ENCODE data around the gene ARHGAP42.
A peak's percentile ranks its signal among the peaks of the same experiment; 100 is the strongest.

Gene ARHGAP42, protein sequence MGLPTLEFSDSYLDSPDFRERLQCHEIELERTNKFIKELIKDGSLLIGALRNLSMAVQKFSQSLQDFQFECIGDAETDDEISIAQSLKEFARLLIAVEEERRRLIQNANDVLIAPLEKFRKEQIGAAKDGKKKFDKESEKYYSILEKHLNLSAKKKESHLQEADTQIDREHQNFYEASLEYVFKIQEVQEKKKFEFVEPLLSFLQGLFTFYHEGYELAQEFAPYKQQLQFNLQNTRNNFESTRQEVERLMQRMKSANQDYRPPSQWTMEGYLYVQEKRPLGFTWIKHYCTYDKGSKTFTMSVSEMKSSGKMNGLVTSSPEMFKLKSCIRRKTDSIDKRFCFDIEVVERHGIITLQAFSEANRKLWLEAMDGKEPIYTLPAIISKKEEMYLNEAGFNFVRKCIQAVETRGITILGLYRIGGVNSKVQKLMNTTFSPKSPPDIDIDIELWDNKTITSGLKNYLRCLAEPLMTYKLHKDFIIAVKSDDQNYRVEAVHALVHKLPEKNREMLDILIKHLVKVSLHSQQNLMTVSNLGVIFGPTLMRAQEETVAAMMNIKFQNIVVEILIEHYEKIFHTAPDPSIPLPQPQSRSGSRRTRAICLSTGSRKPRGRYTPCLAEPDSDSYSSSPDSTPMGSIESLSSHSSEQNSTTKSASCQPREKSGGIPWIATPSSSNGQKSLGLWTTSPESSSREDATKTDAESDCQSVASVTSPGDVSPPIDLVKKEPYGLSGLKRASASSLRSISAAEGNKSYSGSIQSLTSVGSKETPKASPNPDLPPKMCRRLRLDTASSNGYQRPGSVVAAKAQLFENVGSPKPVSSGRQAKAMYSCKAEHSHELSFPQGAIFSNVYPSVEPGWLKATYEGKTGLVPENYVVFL

DNA sequence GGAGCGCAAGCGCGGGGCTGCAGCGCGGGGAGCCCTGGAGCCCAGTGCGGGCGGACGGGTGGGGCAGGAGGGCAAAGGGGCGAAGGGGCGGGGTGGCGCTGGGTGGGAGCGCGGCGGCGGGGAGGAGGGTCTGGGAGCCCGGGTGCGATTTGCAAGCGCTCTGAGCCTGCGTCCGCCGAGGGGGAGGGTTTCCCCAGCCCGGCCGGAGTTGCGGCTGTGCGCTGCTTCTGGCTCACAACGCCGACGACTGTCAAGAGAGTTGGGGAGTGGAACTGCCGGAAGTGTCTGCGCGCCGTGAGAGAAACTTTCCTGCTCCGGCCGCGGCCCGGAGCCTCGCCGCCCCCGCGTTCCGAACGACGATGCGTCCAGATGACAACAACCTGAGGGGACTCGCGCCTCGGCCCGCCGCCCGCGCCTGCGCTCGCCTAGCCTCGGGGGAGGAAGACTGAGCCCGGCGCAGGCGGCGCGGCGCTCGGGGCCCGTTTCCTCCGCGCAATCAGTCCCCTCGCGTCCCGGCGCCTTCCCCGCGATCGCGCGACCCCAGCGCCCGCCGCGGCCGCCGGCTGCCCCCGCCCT, at the start of gene ARHGAP42:
Gene ARHGAP42, plus strand, starts transcription at position 235 of the 576 bp plus-strand sequence. CDS start 391 bp downstream, outside the sequence.
- Histone ChIP-seq H3K4me3 (ENCODE audit: low read length) (peak within 1 kb of the TSS; percentile 83), H3K36me3 (ENCODE audit: control insufficient read depth, low read depth, low read length) (no peaks in the 10 kb centered on the region), H3K9ac (ENCODE audit: low read length) (peak within 1 kb of the TSS; percentile 78), H3K4me1 (ENCODE audit: control insufficient read depth, low read depth, low read length) (peaks cover 19% of the 10 kb centered on the region), H3K27me3 (ENCODE audit: control insufficient read depth, insufficient read depth, low read length) (no peaks in the 10 kb centered on the region), H3K9me3 (ENCODE audit: control insufficient read depth, low read depth, low read length) (no peaks in the 10 kb centered on the region), H3K27ac (ENCODE audit: low read length) (peak within 1 kb of the TSS; percentile 47)

DNA sequence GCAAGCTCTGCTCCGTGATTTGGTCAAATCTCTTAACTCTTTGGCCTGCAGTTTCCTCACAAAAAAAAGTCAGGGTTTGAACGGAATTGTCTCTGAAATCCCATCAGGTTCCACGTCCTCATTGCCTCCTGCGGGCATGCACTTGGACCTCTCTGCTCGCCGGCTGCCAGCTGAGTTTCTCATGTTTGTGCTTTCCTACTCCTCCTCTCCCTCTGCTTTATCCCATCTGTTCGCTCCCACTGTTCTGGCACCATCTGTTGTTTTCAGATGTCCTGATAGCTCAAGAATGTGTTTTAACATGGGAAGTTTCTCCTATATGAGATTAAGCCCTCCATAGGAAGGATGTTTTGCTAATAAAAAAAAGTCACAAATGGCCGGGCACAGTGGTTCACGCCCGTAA, 49.4 kb upstream of the ARHGAP42 start:
- no peak overlapping the region for H3K27ac ChIP-seq (ENCODE audit: low read length)
- no peak overlapping the region for H3K4me3 ChIP-seq (ENCODE audit: low read length)
- H3K36me3 ChIP-seq (ENCODE audit: control insufficient read depth, low read depth, low read length), result no peaks in the 10 kb centered on the region
- peaks cover 10% of the 10 kb centered on the region for H3K4me1 ChIP-seq (ENCODE audit: control insufficient read depth, low read depth, low read length)
- no peaks in the 10 kb centered on the region for H3K9me3 ChIP-seq (ENCODE audit: control insufficient read depth, low read depth, low read length)
- no peak overlapping the region for H3K9ac ChIP-seq (ENCODE audit: low read length)
- H3K27me3 ChIP-seq (ENCODE audit: control insufficient read depth, insufficient read depth, low read length), result no peaks in the 10 kb centered on the region

GRCh38 chr11:100638648-100639047, 48.4 kb upstream of the ARHGAP42 start:
- Histone ChIP-seq H3K4me1 (ENCODE audit: control insufficient read depth, low read depth, low read length) (peaks cover 10% of the 10 kb centered on the region), H3K9ac (ENCODE audit: low read length) (no peak overlapping the region), H3K9me3 (ENCODE audit: control insufficient read depth, low read depth, low read length) (no peaks in the 10 kb centered on the region), H3K27me3 (ENCODE audit: control insufficient read depth, insufficient read depth, low read length) (no peaks in the 10 kb centered on the region), H3K27ac (ENCODE audit: low read length) (no peak overlapping the region), H3K36me3 (ENCODE audit: control insufficient read depth, low read depth, low read length) (no peaks in the 10 kb centered on the region), H3K4me3 (ENCODE audit: low read length) (no peak overlapping the region)

DNA sequence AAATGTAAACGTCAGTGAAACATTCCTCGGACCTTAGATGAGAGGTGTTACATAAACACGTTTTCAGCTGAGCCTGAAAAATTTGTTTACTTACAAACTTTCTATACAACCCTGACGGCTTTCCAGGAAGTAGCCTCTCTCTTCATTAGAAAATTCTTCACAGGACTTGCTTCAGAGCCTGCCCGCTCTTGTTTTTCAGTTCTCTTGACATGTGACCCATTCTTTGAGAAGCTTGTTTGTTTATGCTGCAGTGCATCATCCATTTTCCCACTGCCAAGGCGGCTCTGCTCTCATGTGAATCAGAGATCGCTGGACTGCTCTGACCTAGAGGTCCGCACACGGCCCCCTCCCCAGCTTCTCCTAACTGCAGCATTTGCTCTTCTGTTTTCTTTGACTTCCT, 47.9 kb upstream of the ARHGAP42 start:
- Histone ChIP-seq H3K27ac (ENCODE audit: low read length) (no peak overlapping the region), H3K9me3 (ENCODE audit: control insufficient read depth, low read depth, low read length) (no peaks in the 10 kb centered on the region), H3K36me3 (ENCODE audit: control insufficient read depth, low read depth, low read length) (no peaks in the 10 kb centered on the region), H3K9ac (ENCODE audit: low read length) (no peak overlapping the region), H3K27me3 (ENCODE audit: control insufficient read depth, insufficient read depth, low read length) (no peaks in the 10 kb centered on the region), H3K4me1 (ENCODE audit: control insufficient read depth, low read depth, low read length) (peaks cover 10% of the 10 kb centered on the region), H3K4me3 (ENCODE audit: low read length) (no peak overlapping the region)

GRCh38 chr11:100640071-100640470, 47.0 kb upstream of the ARHGAP42 start:
- Histone ChIP-seq H3K36me3 (ENCODE audit: control insufficient read depth, low read depth, low read length) (no peaks in the 10 kb centered on the region), H3K27ac (ENCODE audit: low read length) (no peak overlapping the region), H3K4me1 (ENCODE audit: control insufficient read depth, low read depth, low read length) (peaks cover 10% of the 10 kb centered on the region), H3K9ac (ENCODE audit: low read length) (no peak overlapping the region), H3K9me3 (ENCODE audit: control insufficient read depth, low read depth, low read length) (no peaks in the 10 kb centered on the region), H3K4me3 (ENCODE audit: low read length) (no peak overlapping the region), H3K27me3 (ENCODE audit: control insufficient read depth, insufficient read depth, low read length) (no peaks in the 10 kb centered on the region)

- Histone ChIP-seq H3K4me1 (ENCODE audit: control insufficient read depth, low read depth, low read length) (peaks cover 10% of the 10 kb centered on the region), H3K36me3 (ENCODE audit: control insufficient read depth, low read depth, low read length) (no peaks in the 10 kb centered on the region), H3K9ac (ENCODE audit: low read length) (no peak overlapping the region), H3K27me3 (ENCODE audit: control insufficient read depth, insufficient read depth, low read length) (no peaks in the 10 kb centered on the region), H3K27ac (ENCODE audit: low read length) (no peak overlapping the region), H3K4me3 (ENCODE audit: low read length) (no peak overlapping the region), H3K9me3 (ENCODE audit: control insufficient read depth, low read depth, low read length) (no peaks in the 10 kb centered on the region)
Observed at GRCh38 chr11:100640646-100641045, 46.4 kb upstream of the ARHGAP42 start.

DNA sequence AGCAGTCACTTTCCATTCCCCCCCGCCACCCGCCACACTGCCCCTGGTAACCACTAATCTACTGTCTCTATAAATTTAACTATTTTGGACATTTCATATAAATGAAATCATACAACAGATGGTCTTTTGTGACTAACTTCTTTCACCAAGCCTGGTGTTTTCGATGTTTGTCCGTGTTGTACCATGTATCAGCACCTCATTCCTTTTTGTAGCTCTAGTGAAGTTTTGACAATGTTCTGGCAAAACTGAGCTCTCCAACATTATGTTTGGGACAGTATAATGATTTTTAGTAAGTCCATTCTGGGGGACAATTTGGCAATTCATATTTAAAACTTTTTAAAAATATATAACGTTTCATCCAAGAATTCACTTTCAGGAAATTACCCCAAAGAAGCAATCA, 45.6 kb upstream of the ARHGAP42 start:
- H3K27me3 ChIP-seq (ENCODE audit: control insufficient read depth, insufficient read depth, low read length), result no peaks in the 10 kb centered on the region
- H3K9me3 ChIP-seq (ENCODE audit: control insufficient read depth, low read depth, low read length), result no peaks in the 10 kb centered on the region
- H3K36me3 ChIP-seq (ENCODE audit: control insufficient read depth, low read depth, low read length), result no peaks in the 10 kb centered on the region
- peaks cover 10% of the 10 kb centered on the region for H3K4me1 ChIP-seq (ENCODE audit: control insufficient read depth, low read depth, low read length)
- no peak overlapping the region for H3K4me3 ChIP-seq (ENCODE audit: low read length)
- H3K9ac ChIP-seq (ENCODE audit: low read length), result no peak overlapping the region
- H3K27ac ChIP-seq (ENCODE audit: low read length), result no peak overlapping the region

DNA sequence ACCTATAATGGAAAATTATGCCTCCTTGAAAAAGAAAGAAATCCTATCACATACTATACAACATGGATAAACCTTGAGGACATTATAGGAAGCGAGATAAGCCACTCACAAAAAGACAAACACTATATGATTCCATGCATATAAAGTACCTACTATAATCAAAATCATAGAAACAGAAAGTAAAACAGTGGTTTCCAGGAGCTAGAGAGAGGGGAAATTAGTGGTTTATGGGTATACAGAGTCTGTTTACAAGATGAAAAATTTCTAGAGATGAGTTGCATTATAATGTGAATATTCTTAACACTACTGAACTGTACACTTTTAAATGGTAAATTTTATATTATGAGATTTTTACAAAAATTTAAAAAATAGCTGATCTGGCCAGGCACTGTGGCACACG, 40.5 kb upstream of the ARHGAP42 start:
- no peaks in the 10 kb centered on the region for H3K36me3 ChIP-seq (ENCODE audit: control insufficient read depth, low read depth, low read length)

DNA sequence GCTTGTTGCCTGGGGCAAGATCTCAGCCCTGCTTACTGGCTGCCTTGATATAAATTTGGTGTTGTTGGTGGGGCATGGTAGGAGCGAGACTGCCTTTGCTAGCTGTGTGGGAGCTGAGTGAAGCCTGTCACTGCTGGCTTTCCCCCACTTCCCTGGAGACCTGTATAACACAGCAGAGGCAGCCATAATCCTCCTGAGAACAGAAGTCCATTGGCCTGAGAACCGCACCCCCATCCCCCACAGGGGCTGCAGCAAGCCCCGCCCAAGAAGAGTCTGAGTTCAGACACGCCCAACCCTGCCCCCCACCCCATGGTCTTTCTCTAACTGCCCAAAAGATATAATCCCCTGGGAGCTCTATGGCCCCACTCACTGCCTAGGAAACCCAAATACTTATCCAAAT, 39.2 kb upstream of the ARHGAP42 start:
- H3K9ac ChIP-seq (ENCODE audit: low read length), result no peak overlapping the region
- H3K4me1 ChIP-seq (ENCODE audit: control insufficient read depth, low read depth, low read length), result no peaks in the 10 kb centered on the region
- no peaks in the 10 kb centered on the region for H3K36me3 ChIP-seq (ENCODE audit: control insufficient read depth, low read depth, low read length)
- no peaks in the 10 kb centered on the region for H3K9me3 ChIP-seq (ENCODE audit: control insufficient read depth, low read depth, low read length)
- no peak overlapping the region for H3K27ac ChIP-seq (ENCODE audit: low read length)
- H3K4me3 ChIP-seq (ENCODE audit: low read length), result no peak overlapping the region
- H3K27me3 ChIP-seq (ENCODE audit: control insufficient read depth, insufficient read depth, low read length), result no peaks in the 10 kb centered on the region

More for the DNA sequence above, 40.5 kb upstream of the ARHGAP42 start:
- no peak overlapping the region for H3K27ac ChIP-seq (ENCODE audit: low read length)
- H3K4me1 ChIP-seq (ENCODE audit: control insufficient read depth, low read depth, low read length), result no peaks in the 10 kb centered on the region
- no peaks in the 10 kb centered on the region for H3K27me3 ChIP-seq (ENCODE audit: control insufficient read depth, insufficient read depth, low read length)
- no peaks in the 10 kb centered on the region for H3K9me3 ChIP-seq (ENCODE audit: control insufficient read depth, low read depth, low read length)
- H3K9ac ChIP-seq (ENCODE audit: low read length), result no peak overlapping the region
- H3K4me3 ChIP-seq (ENCODE audit: low read length), result no peak overlapping the region

DNA sequence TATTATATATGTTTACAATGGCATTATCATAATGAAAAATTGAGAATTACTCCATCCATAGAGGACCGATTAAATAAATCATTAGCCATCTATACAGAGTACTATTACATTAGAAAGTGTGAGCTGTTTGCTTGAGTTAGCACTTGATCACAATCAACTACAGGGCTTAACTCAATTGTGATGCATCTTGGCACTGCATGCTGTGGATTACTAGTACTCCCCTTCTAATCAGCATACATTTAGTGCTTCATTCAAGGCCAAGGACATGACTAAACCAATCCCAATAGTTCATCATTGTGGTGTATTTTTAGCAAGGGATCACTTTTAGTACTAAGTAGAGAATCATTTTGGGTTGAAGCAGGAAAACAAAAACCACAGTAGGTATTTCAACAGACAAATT, 23.5 kb upstream of the ARHGAP42 start:
- Histone ChIP-seq H3K4me3 (ENCODE audit: low read length) (peak overlapping the region; percentile 21), H3K9ac (ENCODE audit: low read length) (no peak overlapping the region), H3K9me3 (ENCODE audit: control insufficient read depth, low read depth, low read length) (no peaks in the 10 kb centered on the region), H3K27me3 (ENCODE audit: control insufficient read depth, insufficient read depth, low read length) (no peaks in the 10 kb centered on the region), H3K36me3 (ENCODE audit: control insufficient read depth, low read depth, low read length) (no peaks in the 10 kb centered on the region), H3K4me1 (ENCODE audit: control insufficient read depth, low read depth, low read length) (peaks cover 21% of the 10 kb centered on the region), H3K27ac (ENCODE audit: low read length) (no peak overlapping the region)

DNA sequence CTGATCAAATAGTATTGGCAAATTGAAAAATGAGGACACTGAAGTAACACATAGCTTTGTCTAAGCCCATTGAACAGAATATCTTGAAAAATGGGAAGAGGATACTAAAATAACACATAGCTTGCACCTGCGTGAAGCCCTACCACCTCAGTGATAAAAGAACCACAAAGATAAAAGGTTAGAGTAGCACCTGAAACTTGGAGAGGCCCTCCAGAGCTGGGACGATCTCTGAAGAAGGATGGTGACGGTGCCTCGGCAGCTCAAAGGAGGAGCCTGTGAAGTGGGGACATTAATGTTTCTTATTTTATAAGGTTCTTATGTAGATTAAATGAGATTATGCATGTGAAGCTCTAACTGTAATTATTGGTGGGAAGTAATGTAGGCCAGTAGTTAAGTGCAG, 23.1 kb upstream of the ARHGAP42 start:
- Histone ChIP-seq H3K4me1 (ENCODE audit: control insufficient read depth, low read depth, low read length) (peaks cover 21% of the 10 kb centered on the region), H3K4me3 (ENCODE audit: low read length) (peak overlapping the region; percentile 21), H3K27ac (ENCODE audit: low read length) (no peak overlapping the region), H3K36me3 (ENCODE audit: control insufficient read depth, low read depth, low read length) (no peaks in the 10 kb centered on the region), H3K9ac (ENCODE audit: low read length) (no peak overlapping the region), H3K9me3 (ENCODE audit: control insufficient read depth, low read depth, low read length) (no peaks in the 10 kb centered on the region), H3K27me3 (ENCODE audit: control insufficient read depth, insufficient read depth, low read length) (no peaks in the 10 kb centered on the region)

Data from iPS-18a (cell line).